Suprapubic skin (tissue), 4 donors: ENCODE results near the gene ZMYND15. TPM values are rescaled to one million over a fixed set of nuclear protein-coding genes. Genes with fewer than 3 reads are reported as not detected.
A peak's percentile ranks its signal among the peaks of the same experiment; 100 is the strongest.
"Not testable (repeated sequence)": the region's sequence is repeated elsewhere in the genome, so short reads cannot be mapped to it uniquely, and the experiment has no call there.

ENCODE experiments used
- DNase-seq, 2 donors: peaks; one replicate each; pipeline ENCODE4 v3.0.0-alpha.2; 2019; ENCODE audit warnings: low spot score in 2 of 2
- H3K27ac ChIP-seq: fragments of 200-600 bp; sonication (generic); one replicate; pipeline ENCODE4 v1.5.1; 2019
- H3K27me3 ChIP-seq: fragments of 200-600 bp; sonication (generic); one replicate; pipeline ENCODE4 v1.5.1; 2019
- H3K36me3 ChIP-seq: fragments of 200-600 bp; sonication (generic); one replicate; pipeline ENCODE4 v1.5.1; 2019
- H3K4me1 ChIP-seq: fragments of 200-600 bp; sonication (generic); one replicate; pipeline ENCODE4 v1.5.1; 2019
- H3K4me3 ChIP-seq: fragments of 200-600 bp; sonication (generic); one replicate; pipeline ENCODE4 v1.5.1; 2019; ENCODE audit warnings: mild to moderate bottlenecking
- H3K9me3 ChIP-seq: fragments of 200-600 bp; sonication (generic); one replicate; pipeline ENCODE4 v1.5.1; 2019
- EP300 ChIP-seq: sonication (generic); formaldehyde crosslinking; IDR thresholded peaks from one replicate; pipeline ENCODE4 v1.6.1; 2017; ENCODE audit warnings: antibody characterized with exemption
- POLR2A ChIP-seq, 2 donors: fragments of 450-650 bp; IDR thresholded peaks; one replicate each; pipeline ENCODE4 v1.6.1; 2017; ENCODE audit warnings: antibody characterized with exemption in 2 of 2, mild to moderate bottlenecking in 2 of 2, moderate library complexity in 2 of 2
- POLR2AphosphoS5 ChIP-seq, 3 donors: sonication (generic); formaldehyde crosslinking; IDR thresholded peaks; one replicate each; pipeline ENCODE4 v1.6.1; 2017; ENCODE audit warnings: antibody characterized with exemption in 3 of 3
- WGBS: methylation state at CpG from one replicate; pipeline ENCODE4 v1.1.5; 2018; 5-methylcytosine and 5-hydroxymethylcytosine counted together
- total RNA-seq, 4 donors: library from RNA; depleted of rRNA; stranded (reverse); fragments of >200 nt; gene quantifications; one replicate each; pipeline ENCODE4 v1.1.0, GENCODE V29; 2016
- TF ChIP-seq, protein P1 (sequence below), 2 donors: fragments of 200-600 bp in 1 of 2; fragments of 450-650 bp in 1 of 2; sonication (generic) in 1 of 2; IDR thresholded peaks; one replicate each; pipeline ENCODE4 v1.5.1; 2016 to 2019; ENCODE audit warnings: antibody characterized with exemption in 2 of 2, mild to moderate bottlenecking in 1 of 2, moderate library complexity in 1 of 2

ZMYND15 gene
- total RNA-seq, 4 donors from 2014 or later = 0.40 to 2.8 (median 1.3) TPM

DNA sequence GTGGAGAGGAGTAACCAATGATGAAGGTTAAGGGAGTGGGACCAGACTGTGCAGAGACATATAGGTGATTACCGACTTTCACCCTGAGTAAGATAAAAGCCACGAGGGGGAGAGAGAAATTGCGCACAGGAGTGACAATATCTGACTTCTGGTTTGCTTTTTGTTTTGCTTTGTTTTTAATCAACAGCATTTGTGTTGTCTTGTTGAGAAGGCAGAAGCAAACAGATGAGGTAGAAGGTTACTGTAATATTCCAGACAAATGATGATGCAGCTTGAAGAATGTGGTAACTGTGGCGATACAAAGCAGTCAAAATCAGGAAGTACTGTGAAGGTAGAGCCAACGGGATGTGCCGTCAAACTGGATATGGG lies 43.2 kb upstream of the ZMYND15 start:
- no peak for TF ChIP-seq POLR2AphosphoS5 (IDR thresholded peaks at IDR 0.05)
- no peak for TF ChIP-seq POLR2A (IDR thresholded peaks at IDR 0.05)
- TF ChIP-seq, protein P1, sequence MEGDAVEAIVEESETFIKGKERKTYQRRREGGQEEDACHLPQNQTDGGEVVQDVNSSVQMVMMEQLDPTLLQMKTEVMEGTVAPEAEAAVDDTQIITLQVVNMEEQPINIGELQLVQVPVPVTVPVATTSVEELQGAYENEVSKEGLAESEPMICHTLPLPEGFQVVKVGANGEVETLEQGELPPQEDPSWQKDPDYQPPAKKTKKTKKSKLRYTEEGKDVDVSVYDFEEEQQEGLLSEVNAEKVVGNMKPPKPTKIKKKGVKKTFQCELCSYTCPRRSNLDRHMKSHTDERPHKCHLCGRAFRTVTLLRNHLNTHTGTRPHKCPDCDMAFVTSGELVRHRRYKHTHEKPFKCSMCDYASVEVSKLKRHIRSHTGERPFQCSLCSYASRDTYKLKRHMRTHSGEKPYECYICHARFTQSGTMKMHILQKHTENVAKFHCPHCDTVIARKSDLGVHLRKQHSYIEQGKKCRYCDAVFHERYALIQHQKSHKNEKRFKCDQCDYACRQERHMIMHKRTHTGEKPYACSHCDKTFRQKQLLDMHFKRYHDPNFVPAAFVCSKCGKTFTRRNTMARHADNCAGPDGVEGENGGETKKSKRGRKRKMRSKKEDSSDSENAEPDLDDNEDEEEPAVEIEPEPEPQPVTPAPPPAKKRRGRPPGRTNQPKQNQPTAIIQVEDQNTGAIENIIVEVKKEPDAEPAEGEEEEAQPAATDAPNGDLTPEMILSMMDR (IDR thresholded peaks at IDR 0.05) = no peak
- no peak for TF ChIP-seq EP300
- WGBS = 74% methylated on average over 6 of the region's 6 CpGs
- DNase-seq = no peak
- Histone ChIP-seq H3K36me3 (peaks cover 9% of the 10 kb centered on the region), H3K4me3 (no peak overlapping the region), H3K27me3 (no peaks in the 10 kb centered on the region), H3K9me3 (no peaks in the 10 kb centered on the region), H3K27ac (no peak overlapping the region), H3K4me1 (peaks cover 2% of the 10 kb centered on the region)

DNA sequence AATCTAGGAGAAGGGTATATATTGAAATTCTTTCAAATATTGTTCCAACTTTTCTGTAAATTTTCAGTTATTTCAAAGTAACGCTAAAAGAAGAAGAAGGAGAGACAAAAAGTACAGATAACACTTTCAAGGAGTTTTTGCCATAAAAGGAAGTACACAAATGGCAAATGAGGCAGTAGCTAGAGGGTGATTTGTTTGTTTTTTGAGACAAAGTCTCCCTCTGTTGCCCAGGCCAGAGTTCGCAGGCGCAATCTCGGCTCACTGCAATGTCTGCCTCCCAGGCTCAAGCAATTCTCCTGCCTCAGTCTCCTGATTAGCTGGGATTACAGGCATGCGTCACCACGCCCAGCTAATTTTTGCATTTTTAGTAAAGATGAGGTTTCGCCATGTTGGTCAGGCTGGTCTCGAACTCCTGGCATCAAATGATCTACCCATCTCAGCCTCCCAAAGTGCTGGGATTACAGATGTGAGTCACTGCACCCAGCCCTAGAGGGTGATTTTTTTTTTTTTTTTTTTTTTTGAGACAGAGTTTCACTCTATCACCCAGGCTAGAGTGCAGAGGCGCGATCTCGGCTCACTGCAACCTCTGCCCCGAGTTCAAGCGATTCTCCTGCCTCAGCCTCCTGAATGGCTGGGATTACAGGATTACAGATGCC lies 40.1 kb upstream of the ZMYND15 start:
- 85% methylated on average over 13 of the region's 13 CpGs for WGBS

DNA sequence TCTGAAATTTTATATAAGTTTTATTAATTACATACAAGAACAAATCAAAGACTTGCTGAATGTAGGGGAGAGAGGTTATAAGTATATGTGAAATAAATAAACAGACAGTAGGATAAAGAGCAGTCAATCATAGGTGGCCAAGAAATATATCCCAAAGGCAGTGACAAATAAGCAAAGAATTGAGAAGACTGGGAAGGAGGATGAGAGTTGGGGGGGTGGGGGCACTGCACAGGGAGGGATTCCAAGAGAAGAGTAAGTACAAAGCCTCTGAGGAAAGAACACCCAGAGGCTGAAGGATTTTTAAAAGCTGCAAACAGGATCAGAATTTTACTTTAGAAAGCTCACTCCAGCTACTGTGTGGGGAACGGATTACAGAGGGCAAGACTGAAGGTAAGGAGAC lies 38.5 kb upstream of the ZMYND15 start:
- 63% methylated on average over 1 of the region's 1 CpG for WGBS
- H3K4me1 ChIP-seq = peaks cover 26% of the 10 kb centered on the region
- no peak overlapping the region for H3K4me3 ChIP-seq
- no peaks in the 10 kb centered on the region for H3K27me3 ChIP-seq
- DNase-seq = no peak
- H3K27ac ChIP-seq = no peak overlapping the region
- H3K36me3 ChIP-seq = peaks cover 4% of the 10 kb centered on the region
- H3K9me3 ChIP-seq = no peaks in the 10 kb centered on the region
- TF ChIP-seq, protein P1 (IDR thresholded peaks at IDR 0.05) = no peak
- TF ChIP-seq EP300 (no peak), POLR2A (IDR thresholded peaks at IDR 0.05) (no peak), POLR2AphosphoS5 (IDR thresholded peaks at IDR 0.05) (no peak)

More for the DNA sequence above, 40.1 kb upstream of the ZMYND15 start:
- H3K27me3 ChIP-seq, DNase-seq, H3K36me3 ChIP-seq, H3K27ac ChIP-seq, H3K4me3 ChIP-seq, H3K9me3 ChIP-seq: not testable (repeated sequence)
- H3K4me1 ChIP-seq = peaks cover 21% of the 10 kb centered on the region

DNA sequence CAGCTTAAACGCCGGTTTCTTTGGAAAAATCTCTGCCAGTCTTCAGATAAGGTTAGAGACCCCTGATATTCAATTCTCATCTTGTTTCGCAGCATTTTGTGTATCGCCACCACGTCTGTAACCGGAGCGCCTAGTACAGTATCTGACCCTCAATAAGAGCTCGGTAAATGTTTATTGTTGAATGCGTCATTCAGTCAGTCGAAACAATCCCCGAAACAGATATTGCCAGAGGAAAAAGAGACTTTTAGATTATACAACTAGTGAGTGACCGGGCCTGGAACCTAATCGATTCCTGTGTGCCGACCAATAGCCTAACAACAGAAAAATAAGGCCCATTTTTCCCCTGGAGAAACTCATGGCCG lies 36.3 kb upstream of the ZMYND15 start:
- peak overlapping the region; percentile 93 for H3K4me3 ChIP-seq
- WGBS = 4% methylated on average over 15 of the region's 15 CpGs
- H3K9me3 ChIP-seq = no peaks in the 10 kb centered on the region
- no peaks in the 10 kb centered on the region for H3K27me3 ChIP-seq
- no peaks in the 10 kb centered on the region for H3K36me3 ChIP-seq
- TF ChIP-seq, protein P1 (IDR thresholded peaks at IDR 0.05) = no peak
- TF ChIP-seq EP300 = no peak
- TF ChIP-seq POLR2AphosphoS5 (IDR thresholded peaks at IDR 0.05) = no peak
- TF ChIP-seq POLR2A (IDR thresholded peaks at IDR 0.05) = no peak
- peaks cover 26% of the 10 kb centered on the region for H3K4me1 ChIP-seq
- DNase-seq = no peak
- no peak overlapping the region for H3K27ac ChIP-seq

DNA sequence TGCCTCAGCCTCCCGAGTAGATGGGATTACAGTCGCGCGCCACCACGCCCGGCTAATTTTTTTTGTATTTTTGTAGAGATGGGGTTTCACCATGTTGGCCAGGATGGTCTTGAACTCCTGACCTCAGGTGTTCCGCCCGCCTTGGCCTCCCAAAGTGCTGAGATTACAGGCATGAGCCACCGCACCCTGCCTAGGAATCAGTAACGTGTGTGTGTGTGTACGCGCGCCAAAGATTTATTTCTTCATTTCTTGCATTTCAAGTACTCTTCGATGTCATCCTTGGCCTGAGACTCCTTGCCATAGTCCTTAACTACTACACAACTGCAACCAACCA lies 35.1 kb upstream of the ZMYND15 start:
- H3K27me3 ChIP-seq, DNase-seq, H3K27ac ChIP-seq, H3K9me3 ChIP-seq, H3K36me3 ChIP-seq: not testable (repeated sequence)
- Histone ChIP-seq H3K4me1 (peaks cover 29% of the 10 kb centered on the region), H3K4me3 (peak overlapping the region; percentile 93)
- WGBS = 43% methylated on average over 14 of the region's 14 CpGs

DNA sequence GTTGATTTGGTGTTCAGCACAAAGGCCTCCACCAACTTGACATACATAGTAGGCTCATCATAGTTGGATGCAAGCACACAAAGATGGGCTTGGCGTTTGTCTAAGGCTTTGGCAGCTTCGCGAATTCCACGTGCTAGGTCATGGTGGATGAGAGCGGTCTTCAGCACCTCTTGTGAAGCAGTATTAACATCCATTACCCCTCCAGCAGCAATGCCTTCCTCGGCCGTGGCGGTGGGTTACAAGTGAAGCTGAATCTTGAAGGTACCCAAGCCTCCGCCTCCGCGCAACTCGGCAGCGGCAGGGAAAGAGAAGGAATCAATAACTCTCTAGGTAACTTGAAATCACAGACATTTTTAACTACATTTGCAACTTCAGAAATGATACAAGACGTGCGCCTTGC lies 34.6 kb upstream of the ZMYND15 start:
- Histone ChIP-seq H3K4me3 (no peak overlapping the region), H3K27me3 (no peaks in the 10 kb centered on the region), H3K4me1 (peaks cover 33% of the 10 kb centered on the region), H3K9me3 (no peaks in the 10 kb centered on the region), H3K27ac (no peak overlapping the region), H3K36me3 (no peaks in the 10 kb centered on the region)
- 98% methylated on average over 15 of the region's 15 CpGs for WGBS
- DNase-seq = no peak
- TF ChIP-seq EP300 (no peak), POLR2AphosphoS5 (IDR thresholded peaks at IDR 0.05) (no peak), POLR2A (IDR thresholded peaks at IDR 0.05) (no peak)
- TF ChIP-seq, protein P1 (IDR thresholded peaks at IDR 0.05) = no peak
